ENCODE results near the gene OOSP1.

- TF ChIP-seq CTCF (IDR thresholded peaks at IDR 0.05; ENCODE audit: low read depth, low read length) (no peak), MYC (IDR thresholded peaks at IDR 0.05; ENCODE audit: low read depth, low read length) (no peak), POLR2A (IDR thresholded peaks at IDR 0.05; ENCODE audit: extremely low read depth, insufficient read length) (no peak), MAX (IDR thresholded peaks at IDR 0.05; ENCODE audit: low read depth, low read length) (no peak)
Observed at GRCh38 chr11:60003729-60004128, 65.5 kb downstream of the OOSP1 start.

All from NB4 (cell line).